Measurements from ENCODE around the gene DNAH8. TPM values are rescaled to one million over a fixed set of nuclear protein-coding genes. Genes with fewer than 3 reads are reported as not detected.

The DNAH8 gene
- total and polyA plus RNA-seq, 4 experiments from 2014 or later, result 0.04 to 0.17 (median 0.09) TPM; not detected in 1

DNA sequence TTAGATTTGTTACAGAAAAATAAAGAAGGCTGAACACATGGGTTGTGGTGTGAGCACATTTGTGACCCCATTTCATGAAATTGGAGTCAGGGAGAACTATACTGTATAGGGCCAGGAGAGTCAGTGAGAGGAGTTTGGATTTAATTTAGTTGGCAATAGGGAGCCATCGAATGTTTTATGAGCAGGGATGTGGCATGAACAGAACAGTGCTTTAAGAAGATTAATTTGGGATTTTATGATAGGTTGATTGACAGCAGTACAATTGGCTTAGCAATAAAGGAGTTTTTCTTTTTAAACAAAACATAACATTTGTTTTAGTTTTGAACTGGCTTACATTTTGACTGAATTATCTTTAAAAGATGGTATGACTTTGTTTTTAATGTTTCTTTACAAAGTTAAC, 227.9 kb downstream of the DNAH8 start:
- Mint-ChIP-seq H3K4me3 (no peak overlapping the region), H3K36me3 (no peaks in the 10 kb centered on the region), H3K27me3 (peaks cover 0 to 3% of the 10 kb centered on the region in 2 donors), H3K27ac (no peak overlapping the region), H3K9me3 (no peaks in the 10 kb centered on the region), H3K4me1 (no peaks in the 10 kb centered on the region)
- Histone ChIP-seq H3K4me3 (ENCODE audit: low read length in 2 of 2) (no peak overlapping the region), H3K27me3 (ENCODE audit: insufficient read depth, low read length) (no peaks in the 10 kb centered on the region), H3K36me3 (ENCODE audit: insufficient read depth, low read length) (no peaks in the 10 kb centered on the region), H3K9me3 (ENCODE audit: control insufficient read depth in 1 of 2, low read length in 2 of 2) (no peaks in the 10 kb centered on the region), H3K27ac (ENCODE audit: low read depth, low read length) (no peak overlapping the region), H3K4me1 (ENCODE audit: insufficient read depth, low read length) (no peaks in the 10 kb centered on the region)
- POLR2A ChIA-PET (ENCODE audit: partially characterized antibody), result no interaction called here
- CTCF ChIA-PET (ENCODE audit: partially characterized antibody), result no interaction called here
- DNase-seq, result no peak
- intact Hi-C loops (cut with micrococcal nuclease), result no loop called here

DNA sequence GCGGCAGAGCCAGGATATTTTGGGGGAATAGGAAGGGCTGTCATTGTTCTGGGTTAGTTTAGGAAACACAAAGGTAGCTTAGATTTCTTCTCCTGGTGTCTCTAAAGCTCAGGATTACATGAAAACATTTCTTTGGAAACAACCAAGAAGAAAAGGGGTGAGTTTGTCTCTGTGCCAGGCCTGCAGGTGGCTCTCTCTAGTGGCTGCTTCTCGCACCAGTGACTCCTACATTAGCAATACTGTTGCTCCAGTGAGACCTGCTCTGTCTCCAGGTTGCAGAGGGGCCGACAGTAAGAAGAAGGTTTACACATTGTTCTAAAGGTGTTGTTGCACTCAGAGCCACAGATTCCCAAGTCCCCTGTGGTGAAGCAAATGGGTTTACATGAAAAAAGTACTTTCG, 228.9 kb downstream of the DNAH8 start:
- no peak overlapping the region for H3K4me3 ChIP-seq (ENCODE audit: low read length in 2 of 2)
- H3K36me3 ChIP-seq (ENCODE audit: insufficient read depth, low read length), result no peaks in the 10 kb centered on the region
- POLR2A ChIA-PET (ENCODE audit: partially characterized antibody), result no interaction called here
- H3K27ac ChIP-seq (ENCODE audit: low read depth, low read length), result no peak overlapping the region
- no peaks in the 10 kb centered on the region for H3K4me1 ChIP-seq (ENCODE audit: insufficient read depth, low read length)
- Mint-ChIP-seq H3K27ac (no peak overlapping the region), H3K36me3 (no peaks in the 10 kb centered on the region), H3K9me3 (no peaks in the 10 kb centered on the region), H3K4me3 (no peak overlapping the region), H3K4me1 (no peaks in the 10 kb centered on the region), H3K27me3 (peaks cover 0 to 3% of the 10 kb centered on the region in 2 donors)
- H3K9me3 ChIP-seq (ENCODE audit: control insufficient read depth in 1 of 2, low read length in 2 of 2), result no peaks in the 10 kb centered on the region
- intact Hi-C loops (cut with micrococcal nuclease), result no loop called here
- DNase-seq, result no peak
- H3K27me3 ChIP-seq (ENCODE audit: insufficient read depth, low read length), result no peaks in the 10 kb centered on the region
- CTCF ChIA-PET (ENCODE audit: partially characterized antibody), result no interaction called here

DNA sequence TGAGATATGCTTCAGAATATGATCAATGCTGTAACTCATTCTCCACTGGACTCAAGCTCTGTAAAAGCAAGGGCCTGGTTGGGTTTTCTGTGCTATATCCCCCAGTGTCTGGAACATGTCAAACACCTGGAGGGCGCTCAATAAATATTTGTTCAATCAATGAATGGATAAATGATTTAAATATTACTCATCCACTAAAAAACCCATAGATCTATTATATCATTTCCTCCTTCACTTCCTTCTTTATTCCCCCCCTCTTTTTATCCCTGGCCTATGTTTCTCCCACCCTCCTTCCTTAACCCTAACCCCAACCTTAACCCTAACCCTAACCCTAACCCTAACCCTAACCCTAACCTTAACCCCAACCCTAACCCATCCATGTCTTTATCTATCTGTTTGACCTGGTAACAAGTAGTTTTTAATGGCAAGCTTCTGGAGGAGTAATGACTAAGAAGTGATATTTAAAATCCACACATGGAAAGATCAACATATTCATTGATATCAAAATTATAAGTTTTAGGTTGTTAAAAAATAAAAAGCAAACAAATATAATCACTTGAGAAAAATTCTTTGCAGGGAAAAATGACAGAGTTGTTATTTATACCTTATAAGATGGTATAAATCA, 229.7 kb downstream of the DNAH8 start:
- intact Hi-C loops (cut with micrococcal nuclease), result no loop called here
- no peaks in the 10 kb centered on the region for H3K4me1 Mint-ChIP-seq
- H3K27ac Mint-ChIP-seq, result no peak overlapping the region
- Histone ChIP-seq H3K27ac (ENCODE audit: low read depth, low read length) (no peak overlapping the region), H3K27me3 (ENCODE audit: insufficient read depth, low read length) (no peaks in the 10 kb centered on the region), H3K4me1 (ENCODE audit: insufficient read depth, low read length) (no peaks in the 10 kb centered on the region), H3K4me3 (ENCODE audit: low read length in 2 of 2) (no peak overlapping the region), H3K36me3 (ENCODE audit: insufficient read depth, low read length) (no peaks in the 10 kb centered on the region), H3K9me3 (ENCODE audit: control insufficient read depth in 1 of 2, low read length in 2 of 2) (no peaks in the 10 kb centered on the region)
- peaks cover 0 to 1% of the 10 kb centered on the region in 2 donors for H3K27me3 Mint-ChIP-seq
- ChIA-PET CTCF (ENCODE audit: partially characterized antibody) (no interaction called here), POLR2A (ENCODE audit: partially characterized antibody) (no interaction called here)
- H3K9me3 Mint-ChIP-seq, result no peaks in the 10 kb centered on the region
- DNase-seq, result no peak
- H3K36me3 Mint-ChIP-seq, result no peaks in the 10 kb centered on the region
- H3K4me3 Mint-ChIP-seq, result no peak overlapping the region

DNA sequence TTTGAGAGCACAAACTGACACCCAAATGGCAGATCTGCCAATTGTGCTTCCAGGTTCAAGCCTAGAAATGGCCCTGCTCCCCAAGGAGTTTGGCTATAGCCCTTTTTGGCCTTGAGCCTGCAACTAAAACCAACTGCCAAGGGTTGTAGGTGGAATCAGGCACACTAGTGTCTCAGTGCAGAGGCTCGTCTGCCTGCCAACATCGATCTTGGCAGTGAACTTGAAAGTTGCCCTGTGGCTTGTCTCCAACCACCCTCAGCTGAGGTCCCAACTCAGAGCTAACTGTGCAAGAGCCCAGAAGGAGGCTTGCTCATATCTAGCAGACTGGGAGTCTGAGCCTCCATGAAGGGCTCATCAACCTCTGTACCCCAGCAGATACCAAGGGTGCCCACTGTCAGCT, 240.8 kb downstream of the DNAH8 start:
- H3K4me3 Mint-ChIP-seq, result no peak overlapping the region
- Histone ChIP-seq H3K4me1 (ENCODE audit: insufficient read depth, low read length) (no peaks in the 10 kb centered on the region), H3K36me3 (ENCODE audit: insufficient read depth, low read length) (no peaks in the 10 kb centered on the region), H3K27ac (ENCODE audit: low read depth, low read length) (no peak overlapping the region), H3K4me3 (ENCODE audit: low read length in 2 of 2) (no peak overlapping the region), H3K9me3 (ENCODE audit: control insufficient read depth in 1 of 2, low read length in 2 of 2) (no peaks in the 10 kb centered on the region), H3K27me3 (ENCODE audit: insufficient read depth, low read length) (no peaks in the 10 kb centered on the region)
- peaks cover 19% of the 10 kb centered on the region in 2 donors for H3K27me3 Mint-ChIP-seq
- H3K4me1 Mint-ChIP-seq, result no peaks in the 10 kb centered on the region
- H3K36me3 Mint-ChIP-seq, result no peaks in the 10 kb centered on the region
- ChIA-PET POLR2A (ENCODE audit: partially characterized antibody) (no interaction called here), CTCF (ENCODE audit: partially characterized antibody) (no interaction called here)
- DNase-seq, result no peak
- H3K9me3 Mint-ChIP-seq, result peaks cover 2 to 12% (median 8%) of the 10 kb centered on the region in 8 donors
- no peak overlapping the region for H3K27ac Mint-ChIP-seq
- intact Hi-C loops (cut with micrococcal nuclease), result no loop called here

DNA sequence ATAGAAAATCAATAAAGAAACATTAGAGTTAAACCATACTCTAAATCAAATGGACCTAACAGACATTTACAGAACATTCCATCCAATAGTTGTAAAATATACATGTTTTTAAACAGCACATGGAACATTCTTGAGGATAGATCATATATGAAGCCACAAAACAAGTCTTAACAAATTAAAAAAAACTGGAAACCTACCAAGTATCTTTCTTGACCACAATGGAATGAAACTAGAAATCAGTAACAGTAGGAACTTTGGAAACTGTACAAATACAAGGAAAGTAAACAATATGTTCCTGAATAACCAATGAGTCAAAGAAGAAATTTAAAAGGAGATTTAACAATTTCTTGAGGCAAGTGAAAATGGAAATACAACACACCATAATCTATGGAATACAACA, 242.3 kb downstream of the DNAH8 start:
- H3K9me3 Mint-ChIP-seq, result peaks cover 2 to 12% (median 8%) of the 10 kb centered on the region in 8 donors
- Histone ChIP-seq H3K9me3 (ENCODE audit: control insufficient read depth in 1 of 2, low read length in 2 of 2) (no peaks in the 10 kb centered on the region), H3K27me3 (ENCODE audit: insufficient read depth, low read length) (no peaks in the 10 kb centered on the region), H3K36me3 (ENCODE audit: insufficient read depth, low read length) (no peaks in the 10 kb centered on the region), H3K4me3 (ENCODE audit: low read length in 2 of 2) (no peak overlapping the region), H3K27ac (ENCODE audit: low read depth, low read length) (no peak overlapping the region), H3K4me1 (ENCODE audit: insufficient read depth, low read length) (no peaks in the 10 kb centered on the region)
- no peak overlapping the region for H3K4me3 Mint-ChIP-seq
- no peak for DNase-seq
- no peak overlapping the region for H3K27ac Mint-ChIP-seq
- H3K27me3 Mint-ChIP-seq, result peaks cover 11 to 19% of the 10 kb centered on the region in 2 donors
- intact Hi-C loops (cut with micrococcal nuclease), result no loop called here
- H3K36me3 Mint-ChIP-seq, result no peaks in the 10 kb centered on the region
- H3K4me1 Mint-ChIP-seq, result no peaks in the 10 kb centered on the region
- POLR2A ChIA-PET (ENCODE audit: partially characterized antibody), result no interaction called here
- CTCF ChIA-PET (ENCODE audit: partially characterized antibody), result no interaction called here

DNA sequence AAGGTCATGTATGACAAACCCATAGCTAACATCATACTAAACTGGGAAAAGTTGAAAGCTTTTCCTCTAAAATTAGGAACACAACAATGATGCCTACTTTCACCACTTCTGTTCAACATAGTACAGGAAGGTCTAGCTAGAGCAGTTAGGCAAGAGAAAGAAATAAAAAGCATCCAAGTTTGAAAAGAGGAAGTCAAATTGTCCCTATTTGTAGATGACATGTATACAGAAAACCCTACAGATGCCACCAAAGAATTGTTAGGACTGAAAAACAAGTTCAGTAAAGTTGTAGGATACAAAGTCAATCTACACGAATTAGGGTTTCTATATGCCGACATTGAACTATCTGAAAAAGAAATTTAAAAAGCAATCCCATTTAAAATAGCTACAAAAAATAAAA, 244.0 kb downstream of the DNAH8 start:
- no peaks in the 10 kb centered on the region for H3K36me3 Mint-ChIP-seq
- Histone ChIP-seq H3K9me3 (ENCODE audit: control insufficient read depth in 1 of 2, low read length in 2 of 2) (no peaks in the 10 kb centered on the region), H3K27ac (ENCODE audit: low read depth, low read length) (no peak overlapping the region), H3K27me3 (ENCODE audit: insufficient read depth, low read length) (no peaks in the 10 kb centered on the region), H3K4me3 (ENCODE audit: low read length in 2 of 2) (no peak overlapping the region), H3K4me1 (ENCODE audit: insufficient read depth, low read length) (no peaks in the 10 kb centered on the region), H3K36me3 (ENCODE audit: insufficient read depth, low read length) (no peaks in the 10 kb centered on the region)
- no peak overlapping the region for H3K4me3 Mint-ChIP-seq
- ChIA-PET POLR2A (ENCODE audit: partially characterized antibody) (no interaction called here), CTCF (ENCODE audit: partially characterized antibody) (interaction anchor here (1.1 kb wide), 1 partner anchor 24 kb away, joined by 3 read pairs; no protein-coding TSS in a partner anchor)
- H3K9me3 Mint-ChIP-seq, result peaks cover 2 to 12% (median 7%) of the 10 kb centered on the region in 8 donors
- no peak overlapping the region for H3K27ac Mint-ChIP-seq
- DNase-seq, result no peak
- intact Hi-C loops (cut with micrococcal nuclease), result no loop called here
- H3K27me3 Mint-ChIP-seq, result peaks cover 3 to 9% of the 10 kb centered on the region in 2 donors
- no peaks in the 10 kb centered on the region for H3K4me1 Mint-ChIP-seq

DNA sequence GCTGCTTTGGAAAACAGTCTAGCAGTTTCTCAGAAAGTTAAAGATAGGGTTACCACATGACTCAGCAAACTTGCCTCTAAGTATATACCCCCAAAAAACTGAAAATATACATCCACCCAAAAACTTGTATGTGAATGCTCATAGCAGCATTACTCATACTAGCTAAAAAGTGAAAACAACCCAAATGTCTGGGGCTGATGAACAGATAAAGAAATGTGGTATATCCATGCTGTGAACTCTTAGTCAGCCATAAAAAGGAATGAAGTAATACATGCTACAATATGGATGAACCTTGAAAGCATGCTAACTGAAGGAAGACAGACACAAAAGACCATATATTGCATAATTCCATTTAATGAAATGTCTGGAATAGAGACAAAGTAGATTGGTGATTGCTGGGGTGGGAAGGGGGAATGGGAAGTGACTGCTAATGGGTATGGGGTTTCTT, 253.6 kb downstream of the DNAH8 start:
- Mint-ChIP-seq H3K36me3 (no peaks in the 10 kb centered on the region), H3K4me1 (no peaks in the 10 kb centered on the region), H3K9me3 (peaks cover 0 to 2% (median 0%) of the 10 kb centered on the region in 8 donors), H3K4me3 (no peak overlapping the region), H3K27me3 (peaks cover 0 to 3% of the 10 kb centered on the region in 2 donors), H3K27ac (no peak overlapping the region)
- ChIA-PET POLR2A (ENCODE audit: partially characterized antibody) (no interaction called here), CTCF (ENCODE audit: partially characterized antibody) (no interaction called here)
- no peaks in the 10 kb centered on the region for H3K9me3 ChIP-seq (ENCODE audit: control insufficient read depth in 1 of 2, low read length in 2 of 2)
- intact Hi-C loops (cut with micrococcal nuclease), result no loop called here
- H3K36me3 ChIP-seq (ENCODE audit: insufficient read depth, low read length), result no peaks in the 10 kb centered on the region
- H3K27ac ChIP-seq (ENCODE audit: low read depth, low read length), result no peak overlapping the region
- H3K4me3 ChIP-seq (ENCODE audit: low read length in 2 of 2), result no peak overlapping the region
- H3K27me3 ChIP-seq (ENCODE audit: insufficient read depth, low read length), result no peaks in the 10 kb centered on the region
- no peak for DNase-seq
- no peaks in the 10 kb centered on the region for H3K4me1 ChIP-seq (ENCODE audit: insufficient read depth, low read length)

Measured in CD4-positive, alpha-beta memory T cell (primary cell).